HCT116 (cell line): ENCODE measurements around the gene TTC9. TPM values are rescaled to one million over a fixed set of nuclear protein-coding genes. Genes with fewer than 3 reads are reported as not detected.

Source experiments
- ATAC-seq: fragments of 200-7000 bp; cut with Tn5 transposase; 2 replicates; pipeline ENCODE4 v1.9.1; 2020; ENCODE audit warnings: mild to moderate bottlenecking, moderate library complexity
- BruUV-seq: library from RNA; stranded (reverse); fragments of 400-500 nt; replicated peaks from 2 replicates; lab custom pipeline; 2021; lab: Mats Ljungman, UMichigan
- CTCF ChIA-PET: fragments of 300-600 bp; sonication (Branson Sonifier 250); formaldehyde crosslinking; loops from one replicate; lab custom pipeline; 2021; ENCODE audit warnings: antibody characterized with exemption; lab: Charles Lee
- POLR2A ChIA-PET: fragments of 300-600, 350-600 bp; sonication (Branson Sonifier 250); formaldehyde crosslinking; loops from one replicate; lab custom pipeline; 2021; ENCODE audit warnings: antibody characterized with exemption; lab: Charles Lee
- RAD21 ChIA-PET, 2 experiments: fragments of 300-600 bp; sonication (Branson Sonifier 250); formaldehyde crosslinking; loops; one replicate each; lab custom pipeline; 2023; ENCODE audit warnings: low total read pairs in 2 of 2; ENCODE audit not compliant: uncharacterized antibody in 2 of 2, unreplicated experiment in 2 of 2, low non-redundant PET in 1 of 2; lab: Charles Lee
- DNase-seq: peaks from one replicate; pipeline ENCODE4 v3.0.0-alpha.2; 2010; ENCODE audit warnings: low read depth, low spot score
- H2AFZ ChIP-seq: fragments of 200-600 bp; shearing (Covaris generic), sonication (generic); 2 replicates; pipeline ENCODE4 v1.6.1; 2017; ENCODE audit warnings: low read depth, mixed run types, mixed read lengths, antibody characterized with exemption, low read length; ENCODE audit not compliant: poor library complexity, severe bottlenecking
- H3K27ac ChIP-seq: 2 replicates; pipeline ENCODE4 v1.5.1; 2012; ENCODE audit warnings: low read depth, low read length
- H3K27me3 ChIP-seq: fragments of 200-600 bp; sonication (generic); 2 replicates; pipeline ENCODE4 v1.6.1; 2016; ENCODE audit warnings: mixed run types, low read length, mixed read lengths; ENCODE audit not compliant: insufficient read depth
- H3K36me3 ChIP-seq, 2 experiments: fragments of 200-500 bp in 1 of 2; fragments of 200-600 bp in 1 of 2; sonication (Bioruptor generic) in 1 of 2; sonication (generic) in 1 of 2; 2 replicates each; pipeline versions ENCODE4 v1.5.1 to v1.6.1; 2014 to 2016; ENCODE audit warnings: low read length in 2 of 2, inconsistent platforms in 1 of 2, mixed read lengths in 1 of 2, mixed run types in 1 of 2; ENCODE audit not compliant: insufficient read depth in 2 of 2, control insufficient read depth in 1 of 2
- H3K4me1 ChIP-seq, 2 experiments: fragments of 200-600 bp in 1 of 2; sonication (generic) in 1 of 2; 2 replicates each; pipeline versions ENCODE4 v1.5.1 to v1.6.1; 2012 to 2017; ENCODE audit warnings: low read length in 2 of 2, inconsistent platforms in 1 of 2, mild to moderate bottlenecking in 1 of 2, mixed read lengths in 1 of 2, mixed run types in 1 of 2, moderate library complexity in 1 of 2; ENCODE audit not compliant: insufficient read depth in 2 of 2, control insufficient read depth in 1 of 2
- H3K4me2 ChIP-seq: fragments of 200-600 bp; sonication (generic); 2 replicates; pipeline ENCODE4 v1.6.1; 2017; ENCODE audit warnings: mixed run types, low read length, mixed read lengths
- H3K4me3 ChIP-seq, 2 experiments: fragments of 200-600 bp in 1 of 2; sonication (generic) in 1 of 2; replicated peaks in 1 of 2; 2 replicates each; pipeline ENCODE4 v1.5.1; 2011 to 2016; ENCODE audit warnings: low read length in 2 of 2, control low read depth in 1 of 2, low read depth in 1 of 2, mild to moderate bottlenecking in 1 of 2, mixed read lengths in 1 of 2, mixed run types in 1 of 2
- H3K79me2 ChIP-seq: fragments of 200-600 bp; sonication (generic); 2 replicates; pipeline ENCODE4 v1.6.1; 2017; ENCODE audit warnings: mild to moderate bottlenecking, mixed run types, low read length, moderate library complexity, mixed read lengths; ENCODE audit not compliant: insufficient read depth
- H3K9ac ChIP-seq: fragments of 200-600 bp; sonication (generic); 2 replicates; pipeline ENCODE4 v1.6.1; 2016; ENCODE audit warnings: low read length, mixed read lengths
- H3K9me2 ChIP-seq: fragments of 200-600 bp; sonication (generic), shearing (Covaris generic); 2 replicates; pipeline ENCODE4 v1.6.1; 2017; ENCODE audit warnings: mixed run types, mild to moderate bottlenecking, moderate library complexity; ENCODE audit not compliant: insufficient read depth
- H3K9me3 ChIP-seq, 2 experiments: fragments of 200-500 bp in 1 of 2; fragments of 200-600 bp in 1 of 2; sonication (Bioruptor generic) in 1 of 2; sonication (generic) in 1 of 2; 2 replicates each; pipeline ENCODE4 v1.6.1; 2014 to 2017; ENCODE audit warnings: low read length in 2 of 2, mixed read lengths in 2 of 2, inconsistent platforms in 1 of 2, low read depth in 1 of 2, mild to moderate bottlenecking in 1 of 2, mixed run types in 1 of 2, moderate library complexity in 1 of 2; ENCODE audit not compliant: control insufficient read depth in 1 of 2, insufficient read depth in 1 of 2
- H4K20me1 ChIP-seq: fragments of 200-600 bp; sonication (generic), shearing (Covaris generic); 2 replicates; pipeline ENCODE4 v1.6.1; 2017; ENCODE audit warnings: mixed run types, mild to moderate bottlenecking, moderate library complexity; ENCODE audit not compliant: insufficient read depth
- ELF1 ChIP-seq: IDR thresholded peaks from 2 replicates; pipeline ENCODE4 v1.6.1; 2012; ENCODE audit warnings: low read depth, borderline replicate concordance
- EZH2phosphoT487 ChIP-seq: fragments of 200-600 bp; IDR thresholded peaks from 2 replicates; pipeline ENCODE4 v1.6.1; 2018; ENCODE audit warnings: antibody characterized with exemption, borderline replicate concordance
- POLR2A ChIP-seq: IDR thresholded peaks from 2 replicates; pipeline ENCODE4 v1.7.0; 2011; ENCODE audit warnings: borderline replicate concordance; ENCODE audit not compliant: insufficient read depth, insufficient read length; ENCODE audit errors: extremely low read depth
- TCF7L2 ChIP-seq: IDR thresholded peaks from 2 replicates; pipeline ENCODE4 v1.7.0; 2011; ENCODE audit warnings: borderline replicate concordance, inconsistent platforms; ENCODE audit not compliant: insufficient read depth, insufficient read length; ENCODE audit errors: extremely low read depth
- ZFX ChIP-seq: fragments of 450-650 bp; IDR thresholded peaks from 2 replicates; pipeline ENCODE4 v1.6.1; 2017
- ZNF274 ChIP-seq: fragments of 200-500 bp; sonication (Bioruptor generic); IDR thresholded peaks from 2 replicates; pipeline ENCODE4 v1.6.1; 2014; ENCODE audit warnings: mild to moderate bottlenecking, low read depth, low read length, inconsistent platforms
- intact Hi-C: fragments of 100-400 bp; cut with micrococcal nuclease; formaldehyde crosslinking; loops from 2 replicates; pipeline ENCODE4 v1.10.0; 2022
- total RNA-seq: library from RNA; stranded (reverse); gene quantifications from one replicate; pipeline ENCODE4 v1.2.1, GENCODE V29; 2021; ENCODE audit not compliant: unreplicated experiment

Gene TTC9
- total RNA-seq, 1 experiment from 2014 or later = 2.4 TPM

DNA sequence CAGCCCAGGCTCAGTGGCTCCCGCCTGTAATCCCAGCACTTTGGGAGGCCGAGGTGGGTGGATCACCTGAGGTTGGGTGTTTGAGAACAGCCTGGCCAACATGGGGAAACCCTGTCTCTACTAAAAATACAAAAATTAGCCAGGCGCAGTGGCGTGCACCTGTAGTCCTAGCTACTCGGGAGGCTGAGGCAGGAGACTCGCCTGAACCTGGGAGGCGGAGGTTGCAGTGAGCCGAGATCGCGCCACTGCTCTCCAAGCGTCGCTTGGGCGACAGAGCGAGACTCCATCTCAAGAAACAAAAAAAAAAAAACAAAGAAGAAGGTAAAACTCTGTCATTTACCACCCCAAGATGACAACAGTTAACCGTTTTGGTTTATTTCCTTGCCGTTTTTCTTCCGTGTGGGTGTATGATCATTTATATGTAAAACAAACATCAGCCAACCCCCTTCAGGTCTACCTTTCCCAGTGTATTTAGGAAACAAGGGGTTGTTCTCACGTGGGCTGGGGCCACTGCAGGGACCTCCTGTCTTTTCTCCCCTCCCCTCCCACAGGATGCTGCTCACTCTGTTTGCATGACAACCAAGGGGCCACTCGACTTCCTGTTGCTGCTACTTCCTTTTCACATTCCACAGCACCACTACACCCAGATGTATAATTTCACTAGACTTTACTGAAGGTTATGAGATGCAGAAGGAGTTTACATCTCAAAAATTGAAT, 13.6 kb downstream of the TTC9 start:
- BruUV-seq = no TSS peak
- H3K4me1 ChIP-seq = no peaks in the 10 kb centered on the region
- no peak overlapping the region for H3K27ac ChIP-seq
- intact Hi-C loops = no loop called here
- no peaks in the 10 kb centered on the region for H3K79me2 ChIP-seq
- ChIA-PET CTCF (no interaction called here), RAD21 (no interaction called here), POLR2A (no interaction called here)
- H3K36me3 ChIP-seq = no peaks in the 10 kb centered on the region
- no peak overlapping the region for H3K4me2 ChIP-seq
- no peak for DNase-seq
- H2AFZ ChIP-seq = no peak overlapping the region
- H3K9ac ChIP-seq = no peak overlapping the region
- TF ChIP-seq EZH2phosphoT487 = no peak
- TF ChIP-seq TCF7L2 = no peak
- TF ChIP-seq ZNF274 = no peak
- H3K27me3 ChIP-seq = no peaks in the 10 kb centered on the region
- ATAC-seq = no peak
- H3K4me3 ChIP-seq = no peak overlapping the region
- no peaks in the 10 kb centered on the region for H3K9me2 ChIP-seq
- no peaks in the 10 kb centered on the region for H3K9me3 ChIP-seq
- no peaks in the 10 kb centered on the region for H4K20me1 ChIP-seq

DNA sequence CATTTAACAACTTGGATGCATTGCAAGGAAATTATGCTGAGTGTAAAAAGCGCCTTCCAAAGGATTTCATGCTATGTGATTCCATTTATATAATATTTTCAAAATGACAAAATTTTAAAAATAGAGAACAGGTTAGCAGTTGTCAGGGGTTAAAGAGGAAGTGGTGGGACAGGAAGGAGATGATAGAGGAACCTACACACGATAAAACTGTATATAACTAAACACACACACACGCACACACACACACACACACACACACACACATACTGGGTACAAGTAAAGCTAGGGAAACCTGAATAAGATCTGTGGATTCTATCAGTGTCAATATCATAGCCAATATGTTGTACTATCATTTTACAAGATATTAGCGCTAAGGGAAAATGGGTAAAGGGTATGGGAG, 17.2 kb downstream of the TTC9 start:
- no peak overlapping the region for H2AFZ ChIP-seq
- no peaks in the 10 kb centered on the region for H3K36me3 ChIP-seq
- no peak overlapping the region for H3K4me2 ChIP-seq
- no peak overlapping the region for H3K27ac ChIP-seq
- BruUV-seq = no TSS peak
- H3K4me3 ChIP-seq = no peak overlapping the region
- ATAC-seq = no peak
- ChIA-PET POLR2A (no interaction called here), CTCF (no interaction called here), RAD21 (no interaction called here)
- H3K79me2 ChIP-seq = no peaks in the 10 kb centered on the region
- intact Hi-C loops = no loop called here
- H3K27me3 ChIP-seq = no peaks in the 10 kb centered on the region
- no peaks in the 10 kb centered on the region for H3K9me2 ChIP-seq
- H4K20me1 ChIP-seq = no peaks in the 10 kb centered on the region
- DNase-seq = no peak
- no peaks in the 10 kb centered on the region for H3K9me3 ChIP-seq
- peaks cover 13 to 29% of the 10 kb centered on the region in 2 experiments for H3K4me1 ChIP-seq
- H3K9ac ChIP-seq = no peak overlapping the region
- no peak for TF ChIP-seq ZFX
- TF ChIP-seq POLR2A = no peak
- no peak for TF ChIP-seq ELF1
- TF ChIP-seq EZH2phosphoT487 = no peak
